ENCODE data around the gene GRXCR2. TPM values are rescaled to one million over a fixed set of nuclear protein-coding genes. Genes with fewer than 3 reads are reported as not detected.

GRXCR2 gene
- total RNA-seq, 1 experiment from 2014 or later, result not detected

DNA sequence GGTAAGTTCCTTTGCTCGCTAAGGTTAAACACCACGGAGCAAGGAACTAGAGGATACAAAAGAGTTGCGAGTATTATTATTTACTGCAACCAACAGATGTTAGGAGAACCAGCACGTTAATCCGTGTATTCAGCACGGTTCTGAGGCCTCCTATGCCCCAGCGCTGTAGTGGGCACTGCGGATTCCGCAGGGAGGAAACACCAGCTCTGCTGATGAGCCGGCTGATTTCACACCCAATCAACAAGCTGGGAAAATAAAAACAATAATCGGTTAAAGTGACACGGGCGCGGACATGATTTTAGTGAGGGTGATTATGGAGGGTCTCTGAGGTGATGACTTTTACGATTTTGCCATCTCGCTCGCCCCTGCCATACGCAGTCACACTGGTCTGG is 37.0 kb downstream of the GRXCR2 start (continued):
- TF ChIP-seq, protein P1, sequence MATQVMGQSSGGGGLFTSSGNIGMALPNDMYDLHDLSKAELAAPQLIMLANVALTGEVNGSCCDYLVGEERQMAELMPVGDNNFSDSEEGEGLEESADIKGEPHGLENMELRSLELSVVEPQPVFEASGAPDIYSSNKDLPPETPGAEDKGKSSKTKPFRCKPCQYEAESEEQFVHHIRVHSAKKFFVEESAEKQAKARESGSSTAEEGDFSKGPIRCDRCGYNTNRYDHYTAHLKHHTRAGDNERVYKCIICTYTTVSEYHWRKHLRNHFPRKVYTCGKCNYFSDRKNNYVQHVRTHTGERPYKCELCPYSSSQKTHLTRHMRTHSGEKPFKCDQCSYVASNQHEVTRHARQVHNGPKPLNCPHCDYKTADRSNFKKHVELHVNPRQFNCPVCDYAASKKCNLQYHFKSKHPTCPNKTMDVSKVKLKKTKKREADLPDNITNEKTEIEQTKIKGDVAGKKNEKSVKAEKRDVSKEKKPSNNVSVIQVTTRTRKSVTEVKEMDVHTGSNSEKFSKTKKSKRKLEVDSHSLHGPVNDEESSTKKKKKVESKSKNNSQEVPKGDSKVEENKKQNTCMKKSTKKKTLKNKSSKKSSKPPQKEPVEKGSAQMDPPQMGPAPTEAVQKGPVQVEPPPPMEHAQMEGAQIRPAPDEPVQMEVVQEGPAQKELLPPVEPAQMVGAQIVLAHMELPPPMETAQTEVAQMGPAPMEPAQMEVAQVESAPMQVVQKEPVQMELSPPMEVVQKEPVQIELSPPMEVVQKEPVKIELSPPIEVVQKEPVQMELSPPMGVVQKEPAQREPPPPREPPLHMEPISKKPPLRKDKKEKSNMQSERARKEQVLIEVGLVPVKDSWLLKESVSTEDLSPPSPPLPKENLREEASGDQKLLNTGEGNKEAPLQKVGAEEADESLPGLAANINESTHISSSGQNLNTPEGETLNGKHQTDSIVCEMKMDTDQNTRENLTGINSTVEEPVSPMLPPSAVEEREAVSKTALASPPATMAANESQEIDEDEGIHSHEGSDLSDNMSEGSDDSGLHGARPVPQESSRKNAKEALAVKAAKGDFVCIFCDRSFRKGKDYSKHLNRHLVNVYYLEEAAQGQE (IDR thresholded peaks at IDR 0.05; ENCODE audit: low read depth), result no peak
- TF ChIP-seq POLR2AphosphoS5 (IDR thresholded peaks at IDR 0.05; ENCODE audit: low read depth, low read length) (no peak), TCF7L2 (IDR thresholded peaks at IDR 0.05; ENCODE audit: borderline replicate concordance, extremely low read depth, insufficient read depth, insufficient read length) (no peak)

DNA sequence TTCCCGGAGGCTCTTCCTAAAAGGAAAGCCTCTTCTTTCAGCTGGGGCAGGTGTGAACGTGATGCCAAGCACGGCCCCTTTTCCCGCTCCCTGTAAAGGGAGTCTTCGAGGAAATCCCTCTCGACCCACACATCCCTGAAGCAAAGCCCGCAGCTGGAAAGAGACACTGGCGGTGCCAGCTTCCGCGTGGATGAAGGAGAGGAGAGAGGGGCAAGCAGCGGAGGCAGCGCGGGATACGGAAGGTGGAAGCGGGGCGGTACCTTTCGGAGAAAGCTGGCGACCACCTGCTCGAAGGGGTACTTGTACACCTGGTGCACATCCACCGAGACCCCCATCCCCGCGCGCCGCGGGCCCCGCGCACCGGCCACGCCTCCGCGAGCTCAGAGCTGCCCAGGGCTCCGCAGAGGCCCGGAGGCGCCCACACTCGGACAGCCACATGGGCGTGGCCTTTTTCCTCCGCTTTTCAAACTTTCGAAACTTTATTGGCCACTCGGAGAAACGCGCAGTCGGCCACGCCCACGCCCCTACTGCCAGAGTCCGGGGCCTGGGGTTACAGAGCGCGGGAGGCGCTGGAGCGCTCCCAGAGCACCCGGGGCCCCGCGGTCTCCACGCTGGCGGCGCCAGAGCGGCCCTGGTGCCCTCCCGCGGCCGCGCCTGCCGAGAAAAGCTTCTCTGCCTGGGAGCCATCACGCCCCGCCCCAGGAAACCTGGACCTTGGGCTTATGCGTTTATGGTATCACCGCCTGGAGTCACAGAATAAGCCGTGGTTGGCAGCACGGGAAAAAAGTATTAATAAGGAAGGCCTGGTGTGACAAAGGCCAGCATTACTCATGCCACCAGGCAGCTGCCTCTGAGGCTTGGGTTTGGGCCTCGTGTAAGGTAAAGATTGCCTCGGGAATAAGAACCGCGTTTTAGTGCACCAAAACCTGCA is 37.6 kb downstream of the GRXCR2 start, which contains the start of gene PRELID2:
PRELID2 (minus strand) TSS at position 426 of the 931 bp plus-strand sequence; CDS start at position 335, 91 bp downstream.
- Histone ChIP-seq H3K27me3 (ENCODE audit: insufficient read depth, low read length) (no peaks in the 10 kb centered on the region), H3K36me3 (ENCODE audit: control insufficient read depth in 1 of 2, insufficient read depth in 2 of 2, low read length in 2 of 2) (no peaks in the 10 kb centered on the region), H3K4me2 (ENCODE audit: low read length) (peak within 1 kb of the TSS; percentile 92), H3K4me3 (replicated peaks in 1 of 2; ENCODE audit: low read depth in 1 of 2, low read length in 2 of 2) (peak within 1 kb of the TSS; percentile 75 to 78), H3K9me3 (ENCODE audit: control insufficient read depth in 1 of 2, insufficient read depth in 1 of 2, low read depth in 1 of 2, low read length in 2 of 2) (no peaks in the 10 kb centered on the region), H3K79me2 (ENCODE audit: insufficient read depth, low read length) (peaks cover 31% of the 10 kb centered on the region), H2AFZ (ENCODE audit: low read depth, low read length, poor library complexity, severe bottlenecking) (peak within 1 kb of the TSS; percentile 42), H3K9me2 (ENCODE audit: insufficient read depth) (no peaks in the 10 kb centered on the region), H4K20me1 (ENCODE audit: insufficient read depth) (no peaks in the 10 kb centered on the region), H3K9ac (ENCODE audit: low read length) (peak within 1 kb of the TSS; percentile 69), H3K27ac (ENCODE audit: low read depth, low read length) (peak within 1 kb of the TSS; percentile 38), H3K4me1 (ENCODE audit: control insufficient read depth in 1 of 2, insufficient read depth in 2 of 2, low read length in 2 of 2) (peaks cover 16 to 32% of the 10 kb centered on the region in 2 experiments)
- intact Hi-C loops (cut with micrococcal nuclease), result loop anchor here (10.0 kb wide), 1 partner anchor 100 kb away; the partner anchor contains the start of gene SH3RF2
- CTCF ChIA-PET, result interaction anchor here (0.7 to 1.8 kb wide), 8 partner anchors 8 to 206 kb away, joined by 3 to 5 read pairs (median 3); no protein-coding TSS in a partner anchor
- DNase-seq (ENCODE audit: low read depth, low spot score) (peak; percentile 79), ATAC-seq (peak; percentile 90)
- RAD21 ChIA-PET (ENCODE audit: low non-redundant PET in 1 of 2, low total read pairs in 2 of 2, uncharacterized antibody in 2 of 2, unreplicated experiment in 2 of 2), result interaction anchor here in 1 of 2 experiments (1.2 kb wide), 1 partner anchor 13 kb away, joined by 3 read pairs; no protein-coding TSS in a partner anchor
- POLR2A ChIA-PET, result interaction anchor here (1.0 to 1.3 kb wide), 4 partner anchors 11 to 348 kb away, joined by 3 to 4 read pairs (median 4); no protein-coding TSS in a partner anchor
- TSS peak; percentile 80 for BruUV-seq (replicated peaks)
- TF ChIP-seq, protein P2, sequence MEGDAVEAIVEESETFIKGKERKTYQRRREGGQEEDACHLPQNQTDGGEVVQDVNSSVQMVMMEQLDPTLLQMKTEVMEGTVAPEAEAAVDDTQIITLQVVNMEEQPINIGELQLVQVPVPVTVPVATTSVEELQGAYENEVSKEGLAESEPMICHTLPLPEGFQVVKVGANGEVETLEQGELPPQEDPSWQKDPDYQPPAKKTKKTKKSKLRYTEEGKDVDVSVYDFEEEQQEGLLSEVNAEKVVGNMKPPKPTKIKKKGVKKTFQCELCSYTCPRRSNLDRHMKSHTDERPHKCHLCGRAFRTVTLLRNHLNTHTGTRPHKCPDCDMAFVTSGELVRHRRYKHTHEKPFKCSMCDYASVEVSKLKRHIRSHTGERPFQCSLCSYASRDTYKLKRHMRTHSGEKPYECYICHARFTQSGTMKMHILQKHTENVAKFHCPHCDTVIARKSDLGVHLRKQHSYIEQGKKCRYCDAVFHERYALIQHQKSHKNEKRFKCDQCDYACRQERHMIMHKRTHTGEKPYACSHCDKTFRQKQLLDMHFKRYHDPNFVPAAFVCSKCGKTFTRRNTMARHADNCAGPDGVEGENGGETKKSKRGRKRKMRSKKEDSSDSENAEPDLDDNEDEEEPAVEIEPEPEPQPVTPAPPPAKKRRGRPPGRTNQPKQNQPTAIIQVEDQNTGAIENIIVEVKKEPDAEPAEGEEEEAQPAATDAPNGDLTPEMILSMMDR (IDR thresholded peaks at IDR 0.05 in 2 of 3, conservative IDR thresholded peaks at IDR 0.05 in 1 of 3; ENCODE audit: borderline replicate concordance in 1 of 3, insufficient read depth in 1 of 3, low read depth in 2 of 3, low read length in 2 of 3), result 0 out of 6 replicates have a peak, but pooled peaks of 1 of the 3 experiments have one; percentile 2
- TF ChIP-seq, protein P3, sequence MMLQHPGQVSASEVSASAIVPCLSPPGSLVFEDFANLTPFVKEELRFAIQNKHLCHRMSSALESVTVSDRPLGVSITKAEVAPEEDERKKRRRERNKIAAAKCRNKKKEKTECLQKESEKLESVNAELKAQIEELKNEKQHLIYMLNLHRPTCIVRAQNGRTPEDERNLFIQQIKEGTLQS (IDR thresholded peaks at IDR 0.05), result no peak
- TF ChIP-seq SP1 (IDR thresholded peaks at IDR 0.05; ENCODE audit: low read depth) (peak; percentile 82), ZFX (IDR thresholded peaks at IDR 0.05) (peak; percentile 74), POLR2A (IDR thresholded peaks at IDR 0.05; ENCODE audit: borderline replicate concordance, extremely low read depth, insufficient read depth, insufficient read length) (peak; percentile 31), FOSL1 (IDR thresholded peaks at IDR 0.05; ENCODE audit: low read depth) (0 out of 2 replicates have a peak, but pooled peaks have one; percentile 24), POLR2AphosphoS5 (IDR thresholded peaks at IDR 0.05; ENCODE audit: low read depth, low read length) (peak; percentile 91), SIN3A (IDR thresholded peaks at IDR 0.05; ENCODE audit: low read depth) (peak; percentile 53), RAD21 (IDR thresholded peaks at IDR 0.05; ENCODE audit: low read depth) (peak; percentile 42; the same call in 1 of the 2 replicates), JUND (IDR thresholded peaks at IDR 0.05) (no peak)
- TF ChIP-seq, protein P4, sequence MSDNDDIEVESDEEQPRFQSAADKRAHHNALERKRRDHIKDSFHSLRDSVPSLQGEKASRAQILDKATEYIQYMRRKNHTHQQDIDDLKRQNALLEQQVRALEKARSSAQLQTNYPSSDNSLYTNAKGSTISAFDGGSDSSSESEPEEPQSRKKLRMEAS (IDR thresholded peaks at IDR 0.05), result peak; percentile 89
- TF ChIP-seq, protein P5, sequence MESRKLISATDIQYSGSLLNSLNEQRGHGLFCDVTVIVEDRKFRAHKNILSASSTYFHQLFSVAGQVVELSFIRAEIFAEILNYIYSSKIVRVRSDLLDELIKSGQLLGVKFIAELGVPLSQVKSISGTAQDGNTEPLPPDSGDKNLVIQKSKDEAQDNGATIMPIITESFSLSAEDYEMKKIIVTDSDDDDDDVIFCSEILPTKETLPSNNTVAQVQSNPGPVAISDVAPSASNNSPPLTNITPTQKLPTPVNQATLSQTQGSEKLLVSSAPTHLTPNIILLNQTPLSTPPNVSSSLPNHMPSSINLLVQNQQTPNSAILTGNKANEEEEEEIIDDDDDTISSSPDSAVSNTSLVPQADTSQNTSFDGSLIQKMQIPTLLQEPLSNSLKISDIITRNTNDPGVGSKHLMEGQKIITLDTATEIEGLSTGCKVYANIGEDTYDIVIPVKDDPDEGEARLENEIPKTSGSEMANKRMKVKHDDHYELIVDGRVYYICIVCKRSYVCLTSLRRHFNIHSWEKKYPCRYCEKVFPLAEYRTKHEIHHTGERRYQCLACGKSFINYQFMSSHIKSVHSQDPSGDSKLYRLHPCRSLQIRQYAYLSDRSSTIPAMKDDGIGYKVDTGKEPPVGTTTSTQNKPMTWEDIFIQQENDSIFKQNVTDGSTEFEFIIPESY (IDR thresholded peaks at IDR 0.05; ENCODE audit: extremely low read depth, insufficient replicate concordance, low read length), result peak; percentile 56

Measured in HCT116 (cell line).